Stimulated activated CD8-positive, alpha-beta memory T cell treated with anti-CD3 and anti-CD28 coated beads, Interleukin-15, amount 100 ng/mL, for 1 hour (primary cell): ENCODE results near the gene VDAC1.
"Not testable (repeated sequence)": the region's sequence is repeated elsewhere in the genome, so short reads cannot be mapped to it uniquely, and the experiment has no call there.

Experiments
- DNase-seq: peaks from one replicate; pipeline ENCODE4 v3.0.0-alpha.2; 2020; ENCODE audit warnings: low read depth

Gene VDAC1

DNA sequence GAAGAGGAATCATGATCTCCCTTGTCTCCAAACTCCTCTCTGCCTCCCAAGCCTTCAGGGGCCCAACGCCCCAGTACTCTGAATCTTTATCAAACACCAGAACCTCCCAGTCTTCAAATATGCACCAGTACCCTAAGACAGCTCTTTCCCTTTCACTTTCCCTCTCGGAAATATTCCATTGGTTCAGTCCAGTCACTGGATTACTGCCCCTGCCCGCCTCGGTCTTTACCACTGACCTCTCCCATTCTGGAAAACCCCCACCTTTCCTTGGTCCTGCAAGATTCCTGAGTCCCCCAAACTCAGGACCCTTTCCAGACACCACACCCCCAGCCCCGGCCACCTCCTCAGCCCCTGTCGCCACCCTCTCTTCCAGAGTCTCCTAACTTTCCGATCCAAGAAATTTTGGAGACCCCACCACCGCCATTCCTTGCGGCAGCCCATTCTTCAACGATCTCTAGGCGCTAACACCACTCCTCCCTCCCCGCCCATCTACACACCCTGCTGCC, 37.0 kb downstream of the VDAC1 start:
- no peak for DNase-seq

DNA sequence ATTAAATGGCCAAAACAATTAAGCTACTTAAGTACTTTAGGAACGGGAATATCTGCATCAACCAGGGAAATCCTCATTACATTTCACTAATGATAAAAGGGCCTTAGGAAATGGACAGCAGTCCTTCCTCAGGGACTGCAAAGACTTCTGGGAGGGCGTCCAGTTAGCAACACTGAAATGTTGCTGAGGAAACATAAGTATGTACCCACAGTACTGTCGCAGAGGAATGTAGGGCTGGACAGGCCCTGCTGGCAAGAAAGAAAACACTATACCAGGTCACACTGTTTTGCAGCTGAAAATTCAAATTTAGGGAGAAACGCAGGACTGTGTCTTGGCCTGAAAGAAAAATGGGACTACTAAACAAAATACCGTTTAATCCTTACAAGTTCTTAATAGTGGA, 37.7 kb downstream of the VDAC1 start:
- DNase-seq: no peak

- no peak for DNase-seq
Measured at GRCh38 chr5:133966090-133966489, 38.7 kb downstream of the VDAC1 start.

GRCh38 chr5:133963493-133964128, 41.2 kb downstream of the VDAC1 start:
- no peak for DNase-seq

DNA sequence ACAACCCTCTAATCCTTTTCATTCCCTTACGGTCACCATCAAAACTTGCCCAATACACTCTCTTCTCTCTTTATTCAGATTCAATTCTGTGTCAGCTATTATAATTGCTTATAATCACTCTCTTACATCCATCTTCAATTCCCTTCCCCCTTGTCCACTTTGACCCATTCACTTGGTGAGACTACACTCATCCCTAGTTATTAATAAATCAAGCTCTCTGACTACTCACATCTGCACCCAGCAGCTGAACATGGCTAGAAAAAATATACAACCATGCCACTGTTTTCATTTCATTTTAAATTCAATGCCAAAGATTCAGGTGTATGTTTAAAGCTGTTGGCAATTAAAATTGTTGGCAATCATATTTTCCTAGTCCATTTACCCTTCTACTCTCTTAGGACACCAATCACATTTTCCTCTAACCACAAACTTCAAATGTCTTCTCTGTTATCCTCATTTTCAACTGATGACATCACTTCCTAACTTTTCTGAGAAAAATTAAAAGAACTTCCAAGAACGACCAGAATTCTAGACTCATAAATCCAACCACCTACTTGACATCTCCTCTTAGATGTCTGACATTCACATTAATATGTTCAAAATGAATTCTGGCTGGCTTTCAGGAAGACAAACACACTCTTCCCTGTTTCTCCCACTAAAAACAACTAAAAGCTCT, 41.8 kb downstream of the VDAC1 start:
- no peak for DNase-seq

- DNase-seq: no peak
Measured at GRCh38 chr5:133962131-133962530, 42.6 kb downstream of the VDAC1 start.

- DNase-seq: no peak
Measured at GRCh38 chr5:133959643-133960042, 45.1 kb downstream of the VDAC1 start.

GRCh38 chr5:133957591-133957990, 47.2 kb downstream of the VDAC1 start:
- DNase-seq: no peak

GRCh38 chr5:133957080-133957479, 47.7 kb downstream of the VDAC1 start:
- no peak for DNase-seq

GRCh38 chr5:133956196-133956595, 48.6 kb downstream of the VDAC1 start:
- not testable (repeated sequence) for DNase-seq

- DNase-seq: no peak
Measured at GRCh38 chr5:133953568-133954145, 51.1 kb downstream of the VDAC1 start.

- DNase-seq: no peak
Measured at GRCh38 chr5:133952729-133953567, 51.8 kb downstream of the VDAC1 start.

GRCh38 chr5:133950821-133951612, 53.8 kb downstream of the VDAC1 start:
- no peak for DNase-seq

- DNase-seq: no peak
Measured at GRCh38 chr5:133948721-133949120, 56.1 kb downstream of the VDAC1 start.

- DNase-seq: no peak
Measured at GRCh38 chr5:133947431-133947841, 57.3 kb downstream of the VDAC1 start.

DNA sequence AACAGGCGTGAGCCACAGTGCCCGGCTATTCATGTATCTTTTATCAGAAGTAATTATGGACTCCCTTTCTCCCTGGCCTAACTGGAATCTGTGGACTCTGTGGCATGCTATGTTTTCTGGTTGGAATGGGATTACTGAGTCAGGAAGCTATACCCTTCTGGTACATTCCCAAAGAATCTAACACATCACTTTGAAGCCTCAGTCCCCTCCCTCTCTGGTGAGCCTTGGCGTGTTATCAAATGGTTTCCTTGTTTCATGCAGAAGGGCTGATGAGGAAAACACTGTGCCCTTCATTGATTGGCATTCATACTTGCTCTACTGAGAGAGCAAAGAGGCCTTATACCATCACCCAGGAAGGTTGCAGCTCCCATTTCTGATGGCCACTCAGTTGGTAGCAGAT, 59.2 kb downstream of the VDAC1 start:
- DNase-seq: no peak

DNA sequence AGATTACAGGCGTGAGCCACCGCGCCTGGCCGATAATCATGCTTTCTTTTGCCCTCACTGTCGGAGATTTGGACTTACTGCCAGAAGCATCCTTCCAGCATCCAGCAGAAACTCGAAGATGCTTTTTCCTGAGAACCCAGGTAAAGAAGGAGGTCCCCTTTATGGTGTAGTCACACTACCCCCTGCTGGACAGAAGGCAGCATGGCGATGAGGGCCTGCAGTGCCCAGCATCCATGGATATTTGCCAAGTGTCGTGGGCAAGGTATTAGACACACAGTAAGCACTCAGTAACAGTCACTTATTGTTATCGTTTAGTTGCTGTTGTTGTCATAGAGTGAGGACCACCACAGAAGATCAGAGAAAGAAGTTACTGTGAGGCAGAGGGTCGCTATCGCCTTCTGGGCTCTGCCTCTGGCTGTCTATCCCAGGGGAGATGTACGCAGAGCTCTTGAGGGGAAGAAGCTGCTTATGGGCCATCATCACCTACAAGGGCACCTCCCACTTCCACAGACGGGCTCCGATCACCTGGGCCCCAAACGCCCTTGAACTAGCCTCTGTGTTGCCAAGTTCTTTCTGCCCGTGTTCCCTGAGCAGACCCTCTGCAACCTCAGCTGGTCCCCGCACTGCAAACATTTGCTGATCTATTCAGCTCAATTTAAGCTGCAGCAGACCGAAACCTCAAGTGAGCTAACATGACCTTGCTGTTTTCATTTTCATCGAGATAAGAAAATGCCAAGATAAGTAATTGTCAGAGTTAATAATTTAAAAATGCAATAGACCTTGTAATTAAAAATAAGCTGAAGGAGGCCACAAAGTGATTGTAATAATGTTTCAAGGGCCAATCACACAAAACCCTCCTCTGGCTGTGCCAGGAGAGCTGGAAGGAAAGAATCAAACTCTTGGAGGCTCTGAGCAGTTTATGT, 60.3 kb downstream of the VDAC1 start:
- no peak for DNase-seq

DNA sequence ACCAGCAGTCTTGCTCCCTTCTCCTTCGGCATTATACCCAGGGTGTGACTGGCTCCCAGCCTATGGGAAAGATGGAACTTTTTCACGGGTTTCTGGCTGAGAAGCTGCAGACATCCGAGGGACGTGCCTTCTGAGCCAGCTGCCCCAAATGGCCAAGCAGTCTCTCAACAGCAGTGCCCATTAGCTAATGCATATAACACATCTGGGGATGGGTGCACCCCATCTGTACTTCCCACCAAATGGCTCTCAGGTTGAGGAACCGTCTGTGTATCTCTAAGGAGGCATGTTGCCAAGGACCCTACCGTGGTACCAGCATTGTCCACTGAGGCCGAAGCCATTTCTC, 61.3 kb downstream of the VDAC1 start:
- DNase-seq: no peak

- DNase-seq: no peak
Measured at GRCh38 chr5:133942614-133943474, 61.9 kb downstream of the VDAC1 start.
